DOHH2 (cell line): ENCODE results near the gene LMBR1L.

Experiments
- CTCF ChIP-seq: fragments of 200-600 bp; sonication (generic); IDR thresholded peaks from one replicate; pipeline ENCODE4 v1.5.1; 2014; ENCODE audit warnings: antibody characterized with exemption, mild to moderate bottlenecking, low read depth, low read length; ENCODE audit not compliant: poor library complexity, severe bottlenecking
- EZH2phosphoT487 ChIP-seq: fragments of 200-600 bp; sonication (generic); IDR thresholded peaks from 2 replicates; pipeline ENCODE4 v1.6.1; 2017; ENCODE audit warnings: borderline replicate concordance, mild to moderate bottlenecking, antibody characterized with exemption, low read length, moderate library complexity, mixed read lengths

GRCh38 chr12:49160399-49160798 is 49.8 kb upstream of the LMBR1L start:
- TF ChIP-seq CTCF = no peak
- no peak for TF ChIP-seq EZH2phosphoT487
